Activated gamma-delta T cell (primary cell): Measurements from ENCODE around the gene PLXNA4.

ENCODE experiments used
- DNase-seq: peaks from one replicate; lab custom pipeline; 2025; lab: John Stamatoyannopoulos, UW

Gene PLXNA4

GRCh38 chr7:132240262-132240661 is 336.0 kb downstream of the PLXNA4 start:
- DNase-seq: no peak

GRCh38 chr7:132239422-132239994 is 336.8 kb downstream of the PLXNA4 start:
- no peak for DNase-seq

- no peak for DNase-seq
These were observed 341.6 kb downstream of the PLXNA4 start for GRCh38 chr7:132234711-132235110.

- DNase-seq: no peak
These were observed 343.9 kb downstream of the PLXNA4 start for GRCh38 chr7:132232406-132232805.

DNA sequence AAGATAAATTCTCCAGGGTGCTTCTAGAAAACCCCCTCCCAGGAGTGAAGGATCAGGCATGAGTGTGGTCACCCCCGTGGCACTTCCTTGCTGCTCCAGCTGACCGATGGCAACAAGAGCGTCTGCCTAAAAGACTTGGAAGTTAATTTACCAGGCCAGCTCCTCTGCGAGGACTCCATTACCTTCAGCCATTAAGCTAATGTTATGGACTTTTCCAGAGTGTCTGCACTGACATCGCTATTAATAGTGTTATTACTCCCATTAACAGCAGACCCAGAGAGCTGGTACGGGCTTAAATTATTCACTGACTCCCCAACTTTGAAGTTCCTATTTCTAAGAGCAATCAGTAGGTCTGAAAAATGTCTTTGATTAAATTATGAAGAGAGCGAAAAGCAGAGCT is 345.8 kb downstream of the PLXNA4 start:
- DNase-seq: no peak

- DNase-seq: no peak
These were observed 348.0 kb downstream of the PLXNA4 start for GRCh38 chr7:132228240-132228639.

DNA sequence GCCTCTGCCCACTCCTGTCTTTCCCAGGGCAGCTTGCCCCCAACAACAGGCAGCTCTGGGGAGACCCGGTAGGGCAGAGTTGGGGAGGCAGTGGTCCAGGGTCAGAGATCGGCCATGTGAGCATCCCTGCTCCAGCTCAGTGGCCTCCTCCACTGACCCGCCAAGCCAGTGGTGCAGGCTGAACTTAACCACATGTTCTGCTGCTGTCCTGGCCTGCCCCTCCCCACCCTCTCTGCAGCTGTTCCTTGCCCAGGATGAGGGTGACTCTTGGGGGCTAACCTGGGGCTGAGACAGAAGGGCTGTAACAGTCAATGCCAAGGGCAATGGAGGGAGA is 349.3 kb downstream of the PLXNA4 start:
- DNase-seq: no peak

- no peak for DNase-seq
These were observed 350.0 kb downstream of the PLXNA4 start for GRCh38 chr7:132226046-132226956.

- DNase-seq: no peak
These were observed 350.8 kb downstream of the PLXNA4 start for GRCh38 chr7:132225216-132226030.

- no peak for DNase-seq
These were observed 354.9 kb downstream of the PLXNA4 start for GRCh38 chr7:132221356-132221755.

DNA sequence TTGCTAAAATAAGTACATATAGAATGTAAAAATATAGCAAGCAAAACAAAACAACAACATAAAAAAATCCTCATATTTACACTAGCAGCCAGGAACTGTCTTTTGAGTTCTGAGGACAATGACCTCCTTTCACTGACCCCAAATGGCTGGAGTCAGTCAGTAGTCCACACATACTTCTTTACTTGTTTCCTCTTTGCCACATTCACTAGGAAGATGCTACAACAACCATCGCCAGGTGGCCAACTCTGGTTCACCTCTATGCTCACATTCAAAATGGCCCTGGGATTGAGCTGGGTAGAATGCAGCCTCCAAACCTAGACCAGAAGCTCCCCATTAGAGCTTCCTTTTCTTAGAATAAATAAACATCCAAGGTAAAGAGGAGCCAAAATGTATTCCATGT is 356.2 kb downstream of the PLXNA4 start:
- DNase-seq: no peak

DNA sequence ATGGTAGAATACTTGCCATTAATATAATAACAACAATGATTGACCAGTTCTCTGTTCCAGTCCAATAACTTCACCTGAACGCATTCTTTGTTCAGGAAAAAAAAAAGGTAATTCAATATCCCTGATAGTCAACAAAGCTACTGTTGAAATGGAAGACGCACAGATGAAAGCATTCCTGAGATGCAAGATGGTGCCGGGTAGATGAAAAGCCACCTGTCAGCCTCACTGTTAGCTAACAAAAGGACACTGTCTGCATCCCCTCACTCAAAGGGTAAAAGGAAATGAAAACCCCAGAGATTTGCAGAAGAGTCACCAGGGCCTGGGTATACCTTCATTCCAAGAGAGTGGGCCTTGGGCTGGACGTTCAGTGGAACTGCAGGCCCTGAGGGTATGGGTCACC is 357.4 kb downstream of the PLXNA4 start:
- no peak for DNase-seq

- no peak for DNase-seq
These were observed 359.3 kb downstream of the PLXNA4 start for GRCh38 chr7:132216847-132217525.

GRCh38 chr7:132214452-132214851 is 361.8 kb downstream of the PLXNA4 start:
- DNase-seq: no peak

- DNase-seq: no peak
These were observed 362.7 kb downstream of the PLXNA4 start for GRCh38 chr7:132213583-132213982.

GRCh38 chr7:132211971-132212370 is 364.3 kb downstream of the PLXNA4 start:
- DNase-seq: no peak

DNA sequence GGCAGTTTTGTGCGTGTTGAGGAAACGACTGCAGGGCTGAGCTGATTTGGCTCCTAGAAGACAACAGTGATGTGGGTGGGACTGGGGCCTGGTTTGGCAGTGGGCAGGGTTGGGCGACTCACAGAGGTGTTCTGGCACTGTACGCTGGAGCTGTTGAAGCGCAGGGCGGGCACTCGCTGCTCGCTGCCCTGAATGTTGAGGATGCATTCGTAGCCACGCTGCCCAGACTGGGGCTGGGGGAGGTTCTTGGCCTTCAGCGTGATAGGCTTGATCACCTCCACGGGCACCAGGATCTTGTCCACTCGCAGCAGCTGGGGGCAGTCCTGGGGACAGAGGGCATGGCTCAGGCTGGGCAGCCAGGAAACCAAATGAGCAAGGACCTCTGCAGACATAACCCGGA is 365.4 kb downstream of the PLXNA4 start:
- DNase-seq: no peak

GRCh38 chr7:132207782-132208181 is 368.5 kb downstream of the PLXNA4 start:
- no peak for DNase-seq

- DNase-seq: no peak
These were observed 369.1 kb downstream of the PLXNA4 start for GRCh38 chr7:132207211-132207610.

GRCh38 chr7:132206594-132206993 is 369.7 kb downstream of the PLXNA4 start:
- no peak for DNase-seq

DNA sequence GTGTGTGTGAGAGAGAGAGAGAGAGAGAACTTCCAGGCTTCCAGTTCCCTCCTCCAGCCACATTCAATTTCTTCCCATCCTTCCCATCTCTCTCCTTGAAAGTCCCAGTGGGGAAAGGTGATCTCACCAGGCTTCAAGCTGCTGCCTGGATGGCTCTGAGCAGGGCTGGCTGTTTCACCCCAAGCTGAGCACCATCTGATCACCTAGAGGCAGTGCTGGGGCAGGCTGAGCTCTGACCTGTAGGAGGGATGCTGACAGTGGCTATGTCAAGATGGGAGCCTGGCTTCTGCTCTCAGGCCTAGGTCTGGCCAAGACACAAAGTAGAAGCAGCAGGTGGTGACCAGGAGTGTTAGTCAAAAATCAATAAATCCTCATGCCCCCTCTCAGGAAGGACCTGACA is 370.8 kb downstream of the PLXNA4 start:
- DNase-seq: no peak

DNA sequence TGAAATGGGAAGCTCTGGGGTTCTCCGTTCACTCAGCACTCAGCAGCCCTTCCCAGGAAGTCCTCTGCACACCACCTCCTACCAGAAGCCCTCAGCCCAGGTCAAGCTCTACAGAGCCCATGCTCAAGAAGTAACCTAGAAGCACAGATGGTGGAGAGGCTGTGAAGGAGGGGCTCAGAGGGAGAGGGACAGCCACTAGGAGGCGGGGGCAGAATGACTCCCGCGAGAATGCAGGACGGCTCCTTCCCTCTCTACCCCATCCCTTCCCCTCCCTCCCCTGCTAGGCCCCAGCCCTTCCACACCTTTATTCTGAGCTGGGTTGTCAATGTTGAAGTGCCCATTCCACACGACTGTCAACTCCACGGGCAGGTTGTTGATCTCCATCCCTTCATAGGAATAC is 373.2 kb downstream of the PLXNA4 start:
- no peak for DNase-seq
